Limb (tissue), 2 donors: Measurements from ENCODE around the gene SSBP1.
"Not testable (repeated sequence)": the region's sequence is repeated elsewhere in the genome, so short reads cannot be mapped to it uniquely, and the experiment has no call there.

Experiments used
- DNase-seq, 2 donors: peaks; one replicate each; pipeline ENCODE4 v3.0.0-alpha.2; 2016; ENCODE audit errors: extremely low spot score in 2 of 2

SSBP1 gene

GRCh38 chr7:141709318-141709717 lies 28.8 kb upstream of the SSBP1 start:
- DNase-seq, result no peak

GRCh38 chr7:141709749-141710148 lies 28.4 kb upstream of the SSBP1 start:
- no peak for DNase-seq

- DNase-seq, result no peak
These were observed 27.9 kb upstream of the SSBP1 start for GRCh38 chr7:141710301-141710700.

GRCh38 chr7:141712603-141713255 lies 25.4 kb upstream of the SSBP1 start:
- no peak for DNase-seq

- no peak for DNase-seq
These were observed 24.3 kb upstream of the SSBP1 start for GRCh38 chr7:141713890-141714289.

GRCh38 chr7:141714571-141714970 lies 23.6 kb upstream of the SSBP1 start:
- no peak for DNase-seq

GRCh38 chr7:141715018-141715417 lies 23.1 kb upstream of the SSBP1 start:
- no peak for DNase-seq

- DNase-seq, result no peak
These were observed 22.1 kb upstream of the SSBP1 start for GRCh38 chr7:141715794-141716689.

GRCh38 chr7:141717450-141717849 lies 20.7 kb upstream of the SSBP1 start:
- no peak for DNase-seq

GRCh38 chr7:141722529-141722928 lies 15.6 kb upstream of the SSBP1 start:
- no peak for DNase-seq

- DNase-seq, result no peak
These were observed 9.1 kb upstream of the SSBP1 start for GRCh38 chr7:141729020-141729419.

GRCh38 chr7:141731476-141732149 lies 6.5 kb upstream of the SSBP1 start:
- no peak for DNase-seq

- no peak for DNase-seq
These were observed 881 bp upstream of the SSBP1 start for GRCh38 chr7:141737118-141737835.

GRCh38 chr7:141738592-141739013 lies 445 bp downstream of the SSBP1 start:
- no peak for DNase-seq

- no peak for DNase-seq
These were observed 1.1 kb downstream of the SSBP1 start for GRCh38 chr7:141739250-141739649.

GRCh38 chr7:141742229-141742628 lies 4.1 kb downstream of the SSBP1 start:
- no peak for DNase-seq

GRCh38 chr7:141744131-141744530 lies 6.0 kb downstream of the SSBP1 start:
- no peak for DNase-seq

GRCh38 chr7:141748396-141748795 lies 10.2 kb downstream of the SSBP1 start:
- DNase-seq, result no peak

- DNase-seq, result not testable (repeated sequence)
These were observed 13.7 kb downstream of the SSBP1 start for GRCh38 chr7:141751904-141752303.

- DNase-seq, result no peak
These were observed 14.5 kb downstream of the SSBP1 start for GRCh38 chr7:141752634-141753033.

- no peak for DNase-seq
These were observed 16.8 kb downstream of the SSBP1 start for GRCh38 chr7:141754939-141755338.

GRCh38 chr7:141763797-141764196 lies 25.6 kb downstream of the SSBP1 start, which contains the start of gene TAS2R3:
Gene TAS2R3 (plus strand): TSS chr7:141764097. CDS start chr7:141764159, 62 bp downstream.
- no peak for DNase-seq
